SU-DHL-6 (cell line): Measurements from ENCODE around the gene UBA6.

Source experiments
- H2AFZ ChIP-seq: fragments of 200-600 bp; sonication (generic); 2 replicates; pipeline ENCODE4 v1.6.1; 2014; ENCODE audit warnings: low read depth, mild to moderate bottlenecking, moderate library complexity, mixed read lengths, antibody characterized with exemption, low read length; ENCODE audit not compliant: severe bottlenecking
- H3F3A ChIP-seq: fragments of 200-600 bp; shearing (Covaris generic); 2 replicates; pipeline ENCODE4 v1.6.0; 2016; ENCODE audit warnings: antibody characterized with exemption, mild to moderate bottlenecking; ENCODE audit not compliant: insufficient read depth
- H3K27ac ChIP-seq: fragments of 200-600 bp; sonication (generic); 2 replicates; pipeline ENCODE4 v1.5.1; 2016; ENCODE audit warnings: low read depth, mild to moderate bottlenecking, low read length, moderate library complexity, mixed read lengths
- H3K27me3 ChIP-seq: fragments of 200-600 bp; sonication (generic), shearing (Covaris generic); 2 replicates; pipeline ENCODE4 v1.6.0; 2014; ENCODE audit warnings: mild to moderate bottlenecking, low read length
- H3K36me3 ChIP-seq: fragments of 200-600 bp; sonication (generic); 2 replicates; pipeline ENCODE4 v1.6.1; 2014; ENCODE audit warnings: mild to moderate bottlenecking, low read length, mixed read lengths
- H3K4me2 ChIP-seq: fragments of 300-600, 200-600 bp; shearing (Covaris generic), sonication (generic); 2 replicates; pipeline ENCODE4 v1.6.0; 2014; ENCODE audit warnings: low read length, low read depth, mild to moderate bottlenecking; ENCODE audit not compliant: poor library complexity, severe bottlenecking
- H3K4me3 ChIP-seq: fragments of 200-600 bp; sonication (generic); 2 replicates; pipeline ENCODE4 v1.5.1; 2014; ENCODE audit warnings: antibody characterized with exemption, low read length, mild to moderate bottlenecking, mixed read lengths; ENCODE audit not compliant: insufficient read depth, poor library complexity, severe bottlenecking
- H3K79me2 ChIP-seq: fragments of 200-600 bp; sonication (generic); 2 replicates; pipeline ENCODE4 v1.6.1; 2014; ENCODE audit warnings: mild to moderate bottlenecking, low read length, moderate library complexity; ENCODE audit not compliant: insufficient read depth
- H3K9ac ChIP-seq: fragments of 200-600 bp; sonication (generic); 2 replicates; pipeline ENCODE4 v1.7.0; 2014; ENCODE audit warnings: mild to moderate bottlenecking, low read length
- H3K9me2 ChIP-seq: fragments of 200-600 bp; sonication (generic); replicated peaks from 2 replicates; pipeline ENCODE4 v1.6.1; 2014; ENCODE audit warnings: low read length; ENCODE audit not compliant: insufficient read depth
- H3K9me3 ChIP-seq: fragments of 200-600 bp; sonication (generic); 2 replicates; pipeline ENCODE4 v1.6.1; 2014; ENCODE audit warnings: low read length, mixed read lengths; ENCODE audit not compliant: insufficient read depth
- H4K20me1 ChIP-seq: fragments of 200-600 bp; sonication (generic); 2 replicates; pipeline ENCODE4 v1.6.1; 2014; ENCODE audit warnings: low read depth, mild to moderate bottlenecking, antibody characterized with exemption, low read length, moderate library complexity, mixed read lengths
- EZH2phosphoT487 ChIP-seq: fragments of 200-600 bp; sonication (generic), shearing (Covaris generic); conservative IDR thresholded peaks from 2 replicates; pipeline ENCODE4 v1.6.1; 2018; ENCODE audit warnings: mild to moderate bottlenecking, antibody characterized with exemption, low read length, moderate library complexity, mixed read lengths
- TF ChIP-seq, protein P1 (sequence below): fragments of 200-600 bp; sonication (generic); IDR thresholded peaks from one replicate; pipeline ENCODE4 v1.5.1; 2017; ENCODE audit warnings: antibody characterized with exemption, mild to moderate bottlenecking, low read length, moderate library complexity; ENCODE audit not compliant: insufficient read depth, poor library complexity, severe bottlenecking

Gene UBA6

DNA sequence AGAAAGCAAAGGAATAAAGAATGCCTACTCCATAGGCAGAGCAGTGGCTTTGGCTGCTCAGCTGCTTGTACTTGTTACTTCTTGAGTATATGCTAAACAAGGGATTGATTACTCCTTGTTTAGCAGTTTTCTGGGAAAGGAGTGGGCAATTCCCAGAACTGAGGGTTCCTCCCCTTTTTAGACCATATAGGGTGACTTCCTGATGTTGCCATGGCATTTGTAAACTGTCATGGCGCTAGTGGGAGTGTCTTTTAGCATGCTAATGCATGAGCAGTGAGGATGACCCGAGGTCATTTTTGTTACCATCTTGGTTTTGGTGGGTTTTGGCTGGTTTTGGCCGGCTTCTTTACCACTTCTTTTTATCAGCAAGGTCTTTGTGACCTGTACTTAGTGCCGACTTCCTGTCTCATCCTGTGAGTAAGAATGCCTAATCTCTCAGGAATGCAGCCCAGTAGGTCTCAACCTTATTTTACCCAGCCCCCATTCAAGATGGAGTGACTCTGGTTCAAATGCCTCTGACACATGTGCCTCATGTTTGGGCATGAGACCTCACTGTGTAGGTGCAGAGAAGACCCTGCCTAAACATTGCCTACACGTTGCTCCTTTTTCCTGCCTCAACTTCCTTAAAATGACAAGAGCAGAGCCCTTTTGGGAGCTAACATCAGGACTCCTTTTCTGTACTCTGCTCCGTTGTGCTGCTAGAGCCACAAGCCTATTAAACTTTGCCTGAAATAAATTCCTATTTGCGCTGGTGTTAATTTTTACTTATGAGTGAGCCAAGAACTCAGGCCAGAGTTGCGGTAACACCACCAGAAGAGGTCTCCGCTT lies 21.0 kb upstream of the UBA6 start:
- Histone ChIP-seq H3F3A (no peaks in the 10 kb centered on the region), H3K79me2 (no peaks in the 10 kb centered on the region), H3K9me3 (no peaks in the 10 kb centered on the region), H2AFZ (no peak overlapping the region), H3K27me3 (no peaks in the 10 kb centered on the region), H4K20me1 (no peaks in the 10 kb centered on the region), H3K9me2 (no peaks in the 10 kb centered on the region), H3K9ac (no peak overlapping the region), H3K4me3 (no peak overlapping the region), H3K36me3 (no peaks in the 10 kb centered on the region), H3K4me2 (no peak overlapping the region), H3K27ac (no peak overlapping the region)
- TF ChIP-seq EZH2phosphoT487 = no peak
- TF ChIP-seq, protein P1, sequence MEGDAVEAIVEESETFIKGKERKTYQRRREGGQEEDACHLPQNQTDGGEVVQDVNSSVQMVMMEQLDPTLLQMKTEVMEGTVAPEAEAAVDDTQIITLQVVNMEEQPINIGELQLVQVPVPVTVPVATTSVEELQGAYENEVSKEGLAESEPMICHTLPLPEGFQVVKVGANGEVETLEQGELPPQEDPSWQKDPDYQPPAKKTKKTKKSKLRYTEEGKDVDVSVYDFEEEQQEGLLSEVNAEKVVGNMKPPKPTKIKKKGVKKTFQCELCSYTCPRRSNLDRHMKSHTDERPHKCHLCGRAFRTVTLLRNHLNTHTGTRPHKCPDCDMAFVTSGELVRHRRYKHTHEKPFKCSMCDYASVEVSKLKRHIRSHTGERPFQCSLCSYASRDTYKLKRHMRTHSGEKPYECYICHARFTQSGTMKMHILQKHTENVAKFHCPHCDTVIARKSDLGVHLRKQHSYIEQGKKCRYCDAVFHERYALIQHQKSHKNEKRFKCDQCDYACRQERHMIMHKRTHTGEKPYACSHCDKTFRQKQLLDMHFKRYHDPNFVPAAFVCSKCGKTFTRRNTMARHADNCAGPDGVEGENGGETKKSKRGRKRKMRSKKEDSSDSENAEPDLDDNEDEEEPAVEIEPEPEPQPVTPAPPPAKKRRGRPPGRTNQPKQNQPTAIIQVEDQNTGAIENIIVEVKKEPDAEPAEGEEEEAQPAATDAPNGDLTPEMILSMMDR = no peak

DNA sequence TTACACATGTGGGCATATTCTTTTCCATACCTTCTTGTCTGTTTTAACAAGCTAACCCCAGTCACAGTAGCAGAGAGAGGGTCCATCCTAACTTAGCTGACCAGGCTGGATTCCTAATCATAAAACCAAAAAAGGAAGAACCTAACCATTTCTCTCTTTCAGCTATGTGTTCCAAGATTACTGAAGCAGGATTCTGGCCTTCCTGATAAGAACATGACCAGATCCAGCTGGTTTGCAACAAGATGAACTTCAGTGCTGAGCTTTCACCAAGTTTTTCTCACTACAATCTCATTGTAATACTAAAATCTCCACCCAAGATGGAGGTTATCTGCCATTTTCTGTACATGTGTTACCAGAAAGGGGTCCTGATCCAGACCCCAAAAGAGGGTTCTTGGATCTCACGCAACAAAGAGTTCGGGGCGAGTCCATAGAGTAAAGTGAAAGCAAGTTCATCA lies 20.4 kb upstream of the UBA6 start:
- H3F3A ChIP-seq = no peaks in the 10 kb centered on the region
- H4K20me1 ChIP-seq = no peaks in the 10 kb centered on the region
- H3K9me2 ChIP-seq = no peaks in the 10 kb centered on the region
- H3K9ac ChIP-seq = no peak overlapping the region
- no peak overlapping the region for H3K4me2 ChIP-seq
- H2AFZ ChIP-seq = no peak overlapping the region
- no peak overlapping the region for H3K4me3 ChIP-seq
- H3K79me2 ChIP-seq = no peaks in the 10 kb centered on the region
- no peaks in the 10 kb centered on the region for H3K27me3 ChIP-seq
- TF ChIP-seq EZH2phosphoT487 = no peak
- TF ChIP-seq, protein P1 = no peak
- no peaks in the 10 kb centered on the region for H3K36me3 ChIP-seq
- no peaks in the 10 kb centered on the region for H3K9me3 ChIP-seq
- H3K27ac ChIP-seq = no peak overlapping the region

DNA sequence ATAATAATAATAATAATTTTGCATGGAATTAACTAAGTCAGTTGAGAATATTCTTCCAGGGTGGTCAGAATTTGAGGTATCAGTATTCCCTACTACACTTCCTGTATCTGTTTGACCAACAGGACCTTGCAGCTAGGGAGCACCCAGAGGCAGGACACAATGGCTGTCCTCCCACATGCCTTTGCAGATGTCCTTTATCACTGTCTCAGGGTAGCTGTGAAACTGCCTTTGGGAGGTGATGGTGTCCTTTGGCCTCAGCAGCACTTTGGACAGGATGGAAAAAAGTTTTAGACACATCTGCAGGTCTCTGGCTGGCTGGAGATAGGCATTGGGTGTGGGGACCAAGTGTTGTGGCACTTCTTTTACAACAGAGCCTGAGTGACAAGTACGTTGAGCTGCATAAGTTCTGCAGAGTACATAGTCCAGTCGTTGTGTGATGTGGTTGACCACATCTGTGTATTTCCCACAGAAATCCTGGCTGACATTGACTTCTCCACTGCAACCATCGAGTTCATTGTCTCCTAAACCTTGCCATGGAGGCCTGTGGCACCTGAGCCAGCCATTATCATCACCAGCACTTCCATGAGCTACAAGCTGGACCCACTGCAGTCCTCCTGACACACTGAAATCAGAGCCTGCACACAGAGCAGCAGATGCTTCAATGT lies 19.1 kb upstream of the UBA6 start:
- no peak overlapping the region for H2AFZ ChIP-seq
- H3F3A ChIP-seq = no peaks in the 10 kb centered on the region
- H3K79me2 ChIP-seq = no peaks in the 10 kb centered on the region
- TF ChIP-seq EZH2phosphoT487 = no peak
- TF ChIP-seq, protein P1 = no peak
- H3K27ac ChIP-seq = no peak overlapping the region
- H3K4me2 ChIP-seq = no peak overlapping the region
- H3K9me3 ChIP-seq = no peaks in the 10 kb centered on the region
- H3K9ac ChIP-seq = no peak overlapping the region
- no peaks in the 10 kb centered on the region for H3K27me3 ChIP-seq
- no peaks in the 10 kb centered on the region for H3K36me3 ChIP-seq
- H3K9me2 ChIP-seq = no peaks in the 10 kb centered on the region
- H4K20me1 ChIP-seq = no peaks in the 10 kb centered on the region
- no peak overlapping the region for H3K4me3 ChIP-seq
